ENCODE results near the gene ZNF337.

DNA sequence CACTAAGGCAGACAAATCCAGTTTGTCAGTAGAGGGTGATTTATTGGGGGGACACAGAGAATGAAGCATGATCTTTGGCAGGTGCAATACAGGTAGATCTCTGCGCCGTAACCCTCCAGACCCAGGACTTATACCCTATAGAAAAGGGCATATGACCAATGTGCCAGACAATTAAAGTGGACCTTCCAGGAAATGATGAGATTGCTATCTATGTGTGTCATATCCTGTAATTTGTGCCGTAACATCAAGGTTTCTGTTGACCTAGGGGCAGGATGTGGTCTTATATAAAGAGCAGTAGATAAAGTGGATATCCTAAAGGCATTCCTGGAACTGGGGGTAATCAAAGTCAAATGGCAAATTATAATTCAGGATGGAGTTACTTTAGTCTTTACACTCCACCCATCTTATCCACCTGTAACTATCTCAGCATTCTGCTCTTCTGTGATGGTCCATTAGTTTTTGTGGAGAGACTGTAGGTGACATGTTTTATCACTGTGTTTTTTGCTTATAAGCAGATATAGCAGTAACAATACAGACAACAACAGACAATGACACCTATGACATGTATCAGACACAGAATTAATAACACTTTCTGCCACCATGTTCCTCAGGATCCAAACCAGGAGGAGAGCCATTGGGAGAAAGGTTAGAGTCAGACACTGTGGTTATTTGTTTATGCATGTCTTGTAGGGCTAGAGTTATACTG lies 43.1 kb upstream of the ZNF337 start:
- TF ChIP-seq, protein P1, sequence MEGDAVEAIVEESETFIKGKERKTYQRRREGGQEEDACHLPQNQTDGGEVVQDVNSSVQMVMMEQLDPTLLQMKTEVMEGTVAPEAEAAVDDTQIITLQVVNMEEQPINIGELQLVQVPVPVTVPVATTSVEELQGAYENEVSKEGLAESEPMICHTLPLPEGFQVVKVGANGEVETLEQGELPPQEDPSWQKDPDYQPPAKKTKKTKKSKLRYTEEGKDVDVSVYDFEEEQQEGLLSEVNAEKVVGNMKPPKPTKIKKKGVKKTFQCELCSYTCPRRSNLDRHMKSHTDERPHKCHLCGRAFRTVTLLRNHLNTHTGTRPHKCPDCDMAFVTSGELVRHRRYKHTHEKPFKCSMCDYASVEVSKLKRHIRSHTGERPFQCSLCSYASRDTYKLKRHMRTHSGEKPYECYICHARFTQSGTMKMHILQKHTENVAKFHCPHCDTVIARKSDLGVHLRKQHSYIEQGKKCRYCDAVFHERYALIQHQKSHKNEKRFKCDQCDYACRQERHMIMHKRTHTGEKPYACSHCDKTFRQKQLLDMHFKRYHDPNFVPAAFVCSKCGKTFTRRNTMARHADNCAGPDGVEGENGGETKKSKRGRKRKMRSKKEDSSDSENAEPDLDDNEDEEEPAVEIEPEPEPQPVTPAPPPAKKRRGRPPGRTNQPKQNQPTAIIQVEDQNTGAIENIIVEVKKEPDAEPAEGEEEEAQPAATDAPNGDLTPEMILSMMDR (IDR thresholded peaks at IDR 0.05; ENCODE audit: poor library complexity): no peak
- TF ChIP-seq EZH2 (IDR thresholded peaks at IDR 0.05; ENCODE audit: borderline replicate concordance) (no peak), EZH2phosphoT487 (IDR thresholded peaks at IDR 0.05; ENCODE audit: low read depth, severe bottlenecking, unreplicated experiment) (no peak)

All from hepatocyte (in vitro differentiated cells).